BLaER1 (cell line): Measurements from ENCODE around the gene MARCHF3.

Experiments
- H3K27ac ChIP-seq: shearing (Covaris generic); formaldehyde crosslinking; 2 replicates; pipeline ENCODE4 v1.8.1; 2022
- H3K27me3 ChIP-seq: shearing (Covaris generic); formaldehyde crosslinking; 2 replicates; pipeline ENCODE4 v1.8.1; 2022
- H3K36me3 ChIP-seq: shearing (Covaris generic); formaldehyde crosslinking; 2 replicates; pipeline ENCODE4 v1.8.1; 2022
- H3K4me1 ChIP-seq: shearing (Covaris generic); formaldehyde crosslinking; 2 replicates; pipeline ENCODE4 v1.8.1; 2022
- H3K4me2 ChIP-seq: shearing (Covaris generic); formaldehyde crosslinking; 2 replicates; pipeline ENCODE4 v1.8.1; 2022
- H3K4me3 ChIP-seq: shearing (Covaris generic); formaldehyde crosslinking; 2 replicates; pipeline ENCODE4 v1.8.1; 2022
- H3K9ac ChIP-seq: shearing (Covaris generic); formaldehyde crosslinking; 2 replicates; pipeline ENCODE4 v1.8.1; 2022
- H3K9me3 ChIP-seq: shearing (Covaris generic); formaldehyde crosslinking; 2 replicates; pipeline ENCODE4 v1.8.1; 2022
- H4K20me1 ChIP-seq: shearing (Covaris generic); formaldehyde crosslinking; 2 replicates; pipeline ENCODE4 v1.8.1; 2022
- Cebpa-rat ChIP-seq: shearing (Covaris generic); IDR thresholded peaks from 2 replicates; pipeline ENCODE4 v1.8.1; 2022

Gene MARCHF3

DNA sequence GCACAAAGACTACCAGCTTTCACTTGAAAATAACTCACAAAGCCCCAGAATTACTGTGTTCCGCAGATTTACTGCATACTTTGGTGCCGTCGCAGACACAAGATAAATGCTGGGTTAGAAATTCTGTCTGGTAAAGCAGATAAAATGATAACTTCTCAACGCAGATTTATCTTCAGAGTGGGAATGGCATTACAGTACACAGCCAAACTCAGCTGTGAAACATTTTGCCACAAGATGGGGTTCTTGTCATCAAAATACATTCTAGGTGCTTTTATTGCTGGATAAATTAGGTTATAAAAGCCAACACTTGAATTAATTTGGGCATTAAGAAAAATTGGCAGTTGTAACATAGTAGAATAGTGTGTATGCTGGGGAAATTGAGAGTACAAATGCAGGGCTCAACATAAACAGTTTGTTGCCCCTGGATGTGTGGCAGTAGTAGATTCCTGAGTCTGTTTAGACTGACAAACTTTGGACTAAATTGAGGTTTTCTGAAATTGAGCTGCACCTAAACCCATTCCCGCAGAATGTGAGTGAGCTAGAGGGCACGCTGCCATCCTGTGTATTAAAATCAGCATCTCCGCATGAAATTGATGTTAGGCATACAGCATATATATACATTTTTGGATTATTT is 192.3 kb downstream of the MARCHF3 start:
- TF ChIP-seq Cebpa-rat = no peak
- H3K4me1 ChIP-seq = no peaks in the 10 kb centered on the region

DNA sequence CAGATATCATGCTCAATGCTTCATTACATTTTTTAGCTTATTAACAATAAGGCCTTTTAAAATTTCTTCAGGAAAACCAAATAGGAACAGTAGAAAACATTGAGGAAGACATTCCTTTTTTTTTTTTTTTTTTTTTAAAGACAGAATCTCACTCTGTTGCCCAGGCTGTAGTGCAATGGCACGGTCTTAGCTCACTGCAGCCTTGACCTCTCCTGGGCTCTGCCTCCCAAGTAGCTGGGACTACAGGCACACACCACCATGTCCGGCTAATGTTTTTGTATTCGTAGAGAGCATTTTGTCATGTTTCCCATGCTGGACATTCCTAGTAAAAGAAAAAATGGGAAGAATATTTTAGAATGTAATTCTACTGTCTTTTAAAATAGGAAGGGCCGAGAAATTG is 193.1 kb downstream of the MARCHF3 start:
- H3K9me3 ChIP-seq = no peaks in the 10 kb centered on the region
- H4K20me1 ChIP-seq = peaks cover 9% of the 10 kb centered on the region; the same call in 1 of the 2 replicates
- H3K4me3 ChIP-seq = no peak overlapping the region
- peaks cover 69% of the 10 kb centered on the region for H3K36me3 ChIP-seq
- no peaks in the 10 kb centered on the region for H3K4me1 ChIP-seq
- no peaks in the 10 kb centered on the region for H3K27me3 ChIP-seq
- no peak overlapping the region for H3K9ac ChIP-seq
- no peak for TF ChIP-seq Cebpa-rat
- no peak overlapping the region for H3K27ac ChIP-seq
- H3K4me2 ChIP-seq = no peak overlapping the region

More for the DNA sequence above, 192.3 kb downstream of the MARCHF3 start:
- Histone ChIP-seq H3K4me2 (no peak overlapping the region), H3K9ac (no peak overlapping the region), H3K27me3 (no peaks in the 10 kb centered on the region), H4K20me1 (0 out of 2 replicates have a peak, but pooled peaks cover 8% of the 10 kb centered on the region), H3K9me3 (no peaks in the 10 kb centered on the region), H3K36me3 (peaks cover 62% of the 10 kb centered on the region), H3K4me3 (no peak overlapping the region), H3K27ac (no peak overlapping the region)

DNA sequence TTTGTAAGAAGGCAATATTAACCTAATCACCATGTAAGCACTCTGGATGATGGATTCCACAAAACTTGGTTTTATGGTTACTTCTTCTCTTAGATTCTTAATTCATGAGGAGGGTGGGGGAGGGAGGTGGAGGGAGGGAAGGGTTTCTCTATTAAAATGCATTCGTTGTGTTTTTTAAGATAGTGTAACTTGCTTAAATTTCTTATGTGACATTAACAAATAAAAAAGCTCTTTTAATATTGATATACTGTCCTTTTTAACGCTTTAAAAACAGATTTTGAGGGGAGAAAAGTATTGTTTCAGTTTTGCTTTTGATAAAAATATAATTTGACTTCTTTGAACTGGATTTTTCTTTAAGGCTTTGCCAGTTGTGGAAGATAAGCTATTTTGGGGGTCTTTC is 193.6 kb downstream of the MARCHF3 start:
- Histone ChIP-seq H3K4me1 (no peaks in the 10 kb centered on the region), H3K4me3 (no peak overlapping the region), H3K4me2 (no peak overlapping the region), H4K20me1 (peaks cover 14% of the 10 kb centered on the region; the same call in 1 of the 2 replicates), H3K27me3 (no peaks in the 10 kb centered on the region), H3K27ac (no peak overlapping the region), H3K36me3 (peaks cover 74% of the 10 kb centered on the region), H3K9ac (no peak overlapping the region), H3K9me3 (no peaks in the 10 kb centered on the region)
- no peak for TF ChIP-seq Cebpa-rat

DNA sequence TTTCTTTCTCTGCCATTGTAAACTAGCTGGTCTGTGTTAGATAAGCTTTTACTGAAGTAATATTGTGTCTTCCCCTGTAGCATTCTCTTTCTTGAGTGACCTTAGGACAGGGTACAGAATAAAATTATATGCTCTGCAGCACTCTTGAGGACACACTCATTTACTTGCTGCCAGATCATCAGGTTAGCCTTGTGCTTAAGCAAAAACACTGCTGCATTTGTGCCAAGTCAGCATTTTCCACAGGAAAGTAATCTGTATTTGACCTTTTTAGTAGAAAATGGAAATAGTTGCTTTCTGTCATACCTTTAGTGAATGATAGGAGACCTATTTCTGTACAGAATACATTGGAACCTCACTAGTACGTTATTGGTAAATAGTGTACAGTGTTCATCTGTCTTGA is 199.2 kb downstream of the MARCHF3 start:
- H3K4me2 ChIP-seq = no peak overlapping the region
- H3K27ac ChIP-seq = no peak overlapping the region
- H3K36me3 ChIP-seq = peaks cover 100% of the 10 kb centered on the region

DNA sequence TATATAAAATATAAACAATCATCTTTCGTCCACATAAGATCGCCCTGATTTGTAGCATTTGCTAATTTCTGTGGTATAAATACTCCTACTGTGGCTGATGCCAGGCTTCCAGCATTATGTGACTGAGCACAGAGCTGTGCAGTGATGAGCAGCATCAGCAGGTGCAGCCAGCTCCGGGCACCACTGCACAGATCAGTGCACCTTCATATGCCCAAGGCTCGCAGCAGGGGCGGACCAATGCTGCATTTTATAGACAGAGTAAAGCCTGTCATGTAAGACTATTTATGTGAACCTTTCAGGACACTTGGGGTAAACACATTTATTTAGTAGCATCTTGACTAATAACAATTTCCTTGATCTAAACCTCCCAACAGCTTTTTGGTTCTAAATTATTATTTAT is 200.3 kb downstream of the MARCHF3 start:
- Histone ChIP-seq H4K20me1 (peaks cover 69% of the 10 kb centered on the region), H3K9me3 (no peaks in the 10 kb centered on the region), H3K9ac (no peak overlapping the region), H3K27me3 (no peaks in the 10 kb centered on the region), H3K4me1 (peaks cover 23% of the 10 kb centered on the region), H3K4me3 (no peak overlapping the region), H3K27ac (no peak overlapping the region), H3K36me3 (peaks cover 100% of the 10 kb centered on the region), H3K4me2 (no peak overlapping the region)
- TF ChIP-seq Cebpa-rat = no peak

More for the DNA sequence above, 199.2 kb downstream of the MARCHF3 start:
- Histone ChIP-seq H3K27me3 (no peaks in the 10 kb centered on the region), H4K20me1 (peaks cover 65% of the 10 kb centered on the region), H3K4me1 (peaks cover 23% of the 10 kb centered on the region), H3K9me3 (no peaks in the 10 kb centered on the region), H3K9ac (no peak overlapping the region), H3K4me3 (no peak overlapping the region)
- no peak for TF ChIP-seq Cebpa-rat

DNA sequence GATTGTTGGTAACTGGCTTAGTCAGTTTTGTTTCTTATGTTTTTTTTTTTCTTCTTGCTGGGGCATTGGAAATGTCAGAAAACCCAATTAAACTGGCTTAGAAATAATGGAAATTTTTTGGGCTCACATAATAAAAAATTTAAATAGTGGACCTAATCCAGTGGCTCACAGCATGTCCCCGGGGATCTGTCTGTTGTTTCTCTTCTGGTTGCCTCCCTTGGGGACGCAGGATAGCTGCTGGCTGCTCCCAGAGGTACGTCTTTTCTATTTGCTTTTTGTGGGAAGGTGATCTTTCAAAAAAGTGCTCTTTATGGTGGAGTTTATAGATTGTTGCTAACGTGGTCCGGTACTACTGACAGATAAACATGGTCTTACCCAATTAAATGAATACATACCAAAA is 201.3 kb downstream of the MARCHF3 start:
- H3K36me3 ChIP-seq = peaks cover 99% of the 10 kb centered on the region

DNA sequence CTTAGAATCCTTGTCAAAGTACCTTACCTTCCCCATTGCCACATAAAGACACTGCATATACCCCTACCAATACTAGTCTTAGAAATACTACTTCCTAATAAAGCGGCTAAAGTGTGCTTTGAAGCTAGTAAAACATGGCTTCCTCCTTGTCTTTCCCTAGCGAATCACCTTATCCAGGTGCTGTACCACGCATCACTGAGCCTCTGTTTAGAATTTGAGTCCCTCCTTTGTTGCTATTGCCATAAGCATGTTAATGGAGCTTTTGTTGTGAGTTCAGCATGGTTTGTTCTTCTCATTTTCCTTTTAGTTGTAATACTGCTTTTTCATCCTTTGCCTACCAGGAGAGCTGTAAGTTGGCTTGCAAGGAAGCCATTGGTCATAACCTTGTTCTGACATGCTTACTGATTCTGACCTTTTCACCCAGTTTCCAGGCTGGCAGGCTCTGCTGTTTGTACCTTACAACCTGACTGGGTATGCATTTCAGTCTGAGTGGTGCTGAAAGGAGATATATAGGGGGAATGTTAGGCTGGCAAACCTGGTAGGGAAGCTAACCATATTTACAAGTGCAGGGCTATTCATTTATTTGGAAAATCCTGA is 203.6 kb downstream of the MARCHF3 start:
- no peak overlapping the region for H3K27ac ChIP-seq
- TF ChIP-seq Cebpa-rat = no peak
- H3K4me1 ChIP-seq = peaks cover 23% of the 10 kb centered on the region
- no peak overlapping the region for H3K4me3 ChIP-seq
- peaks cover 97% of the 10 kb centered on the region for H3K36me3 ChIP-seq
- no peaks in the 10 kb centered on the region for H3K27me3 ChIP-seq
- no peak overlapping the region for H3K9ac ChIP-seq
- H3K4me2 ChIP-seq = no peak overlapping the region
- H3K9me3 ChIP-seq = no peaks in the 10 kb centered on the region
- peaks cover 70% of the 10 kb centered on the region for H4K20me1 ChIP-seq

More for the DNA sequence above, 201.3 kb downstream of the MARCHF3 start:
- no peaks in the 10 kb centered on the region for H3K27me3 ChIP-seq
- no peaks in the 10 kb centered on the region for H3K9me3 ChIP-seq
- no peak overlapping the region for H3K9ac ChIP-seq
- peaks cover 23% of the 10 kb centered on the region for H3K4me1 ChIP-seq
- H3K27ac ChIP-seq = no peak overlapping the region
- TF ChIP-seq Cebpa-rat = no peak
- H3K4me2 ChIP-seq = peak overlapping the region; percentile 23; the same call in 1 of the 2 replicates
- peaks cover 69% of the 10 kb centered on the region for H4K20me1 ChIP-seq
- H3K4me3 ChIP-seq = no peak overlapping the region

DNA sequence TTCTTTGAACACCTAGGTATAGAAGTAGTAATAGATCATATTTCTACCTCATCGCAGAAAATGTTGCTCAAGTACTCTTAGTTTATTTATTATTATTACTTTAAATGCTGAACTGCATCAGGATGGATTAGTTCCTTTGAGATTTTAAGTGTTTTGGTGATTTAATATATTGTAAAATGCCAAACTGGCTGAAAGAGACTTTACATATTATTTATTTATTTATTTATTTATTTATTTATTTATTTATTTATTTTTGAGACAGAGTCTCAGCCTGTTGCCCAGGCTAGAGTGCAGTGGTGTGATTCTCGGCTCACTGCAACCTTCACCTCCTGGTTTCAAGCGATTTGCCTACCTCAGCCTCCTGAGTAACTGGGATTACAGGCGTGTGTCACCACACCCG is 211.1 kb downstream of the MARCHF3 start:
- no peak for TF ChIP-seq Cebpa-rat
- H3K27me3 ChIP-seq = no peaks in the 10 kb centered on the region
- no peak overlapping the region for H3K27ac ChIP-seq
- peaks cover 99% of the 10 kb centered on the region for H3K36me3 ChIP-seq
- H3K9ac ChIP-seq = no peak overlapping the region
- H3K4me3 ChIP-seq = no peak overlapping the region
- peaks cover 56% of the 10 kb centered on the region for H4K20me1 ChIP-seq
- H3K4me2 ChIP-seq = no peak overlapping the region
- no peaks in the 10 kb centered on the region for H3K4me1 ChIP-seq
- H3K9me3 ChIP-seq = no peaks in the 10 kb centered on the region

DNA sequence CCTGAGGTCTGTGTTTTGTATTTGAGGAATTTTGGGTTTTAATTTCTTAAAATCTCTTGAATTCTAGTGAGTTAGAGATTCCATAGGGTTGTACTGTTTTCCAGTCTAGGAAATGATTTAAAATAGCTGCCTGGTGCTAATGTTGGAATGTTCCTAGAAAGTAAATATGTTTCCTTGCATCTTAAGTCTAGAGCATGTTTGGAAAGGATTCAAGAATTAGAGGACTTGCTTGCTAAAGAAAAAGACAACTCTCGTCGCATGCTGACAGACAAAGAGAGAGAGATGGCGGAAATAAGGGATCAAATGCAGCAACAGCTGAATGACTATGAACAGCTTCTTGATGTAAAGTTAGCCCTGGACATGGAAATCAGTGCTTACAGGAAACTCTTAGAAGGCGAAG is 211.6 kb downstream of the MARCHF3 start:
- no peaks in the 10 kb centered on the region for H3K4me1 ChIP-seq
- H3K27me3 ChIP-seq = no peaks in the 10 kb centered on the region
- H3K4me2 ChIP-seq = no peak overlapping the region
- H3K4me3 ChIP-seq = no peak overlapping the region
- H3K36me3 ChIP-seq = peaks cover 99% of the 10 kb centered on the region
- H3K27ac ChIP-seq = no peak overlapping the region
- no peaks in the 10 kb centered on the region for H3K9me3 ChIP-seq
- no peak for TF ChIP-seq Cebpa-rat
- peaks cover 62% of the 10 kb centered on the region for H4K20me1 ChIP-seq
- no peak overlapping the region for H3K9ac ChIP-seq
